HG03108 (cell line): ENCODE measurements around the gene OVCA2.

ENCODE experiments used
- ATAC-seq: cut with Tn5 transposase; IDR thresholded peaks from one replicate; pipeline ENCODE4 v1.9.1; 2021; ENCODE audit warnings: moderate library complexity; ENCODE audit not compliant: unreplicated experiment

OVCA2 gene

GRCh38 chr17:2051933-2052559 lies 10.2 kb downstream of the OVCA2 start:
- no peak for ATAC-seq

GRCh38 chr17:2053380-2054261 lies 11.8 kb downstream of the OVCA2 start:
- ATAC-seq, result no peak

- no peak for ATAC-seq
Observed at GRCh38 chr17:2054262-2054511, 12.4 kb downstream of the OVCA2 start.

- ATAC-seq, result peak; percentile 34
Observed at GRCh38 chr17:2054512-2055291, 12.9 kb downstream of the OVCA2 start, which contains the start of gene HIC1. Gene HIC1 (plus strand): TSS chr17:2055103. CDS start chr17:2056691, 1,588 bp downstream.

- ATAC-seq, result no peak
Observed at GRCh38 chr17:2055292-2056205, 13.7 kb downstream of the OVCA2 start.

GRCh38 chr17:2056206-2057174 lies 14.7 kb downstream of the OVCA2 start:
- ATAC-seq, result no peak

GRCh38 chr17:2057175-2057759 lies 15.4 kb downstream of the OVCA2 start:
- ATAC-seq, result no peak

DNA sequence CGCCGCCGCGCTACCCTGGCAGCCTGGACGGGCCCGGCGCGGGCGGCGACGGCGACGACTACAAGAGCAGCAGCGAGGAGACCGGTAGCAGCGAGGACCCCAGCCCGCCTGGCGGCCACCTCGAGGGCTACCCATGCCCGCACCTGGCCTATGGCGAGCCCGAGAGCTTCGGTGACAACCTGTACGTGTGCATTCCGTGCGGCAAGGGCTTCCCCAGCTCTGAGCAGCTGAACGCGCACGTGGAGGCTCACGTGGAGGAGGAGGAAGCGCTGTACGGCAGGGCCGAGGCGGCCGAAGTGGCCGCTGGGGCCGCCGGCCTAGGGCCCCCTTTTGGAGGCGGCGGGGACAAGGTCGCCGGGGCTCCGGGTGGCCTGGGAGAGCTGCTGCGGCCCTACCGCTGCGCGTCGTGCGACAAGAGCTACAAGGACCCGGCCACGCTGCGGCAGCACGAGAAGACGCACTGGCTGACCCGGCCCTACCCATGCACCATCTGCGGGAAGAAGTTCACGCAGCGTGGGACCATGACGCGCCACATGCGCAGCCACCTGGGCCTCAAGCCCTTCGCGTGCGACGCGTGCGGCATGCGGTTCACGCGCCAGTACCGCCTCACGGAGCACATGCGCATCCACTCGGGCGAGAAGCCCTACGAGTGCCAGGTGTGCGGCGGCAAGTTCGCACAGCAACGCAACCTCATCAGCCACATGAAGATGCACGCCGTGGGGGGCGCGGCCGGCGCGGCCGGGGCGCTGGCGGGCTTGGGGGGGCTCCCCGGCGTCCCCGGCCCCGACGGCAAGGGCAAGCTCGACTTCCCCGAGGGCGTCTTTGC lies 16.2 kb downstream of the OVCA2 start:
- ATAC-seq, result no peak

DNA sequence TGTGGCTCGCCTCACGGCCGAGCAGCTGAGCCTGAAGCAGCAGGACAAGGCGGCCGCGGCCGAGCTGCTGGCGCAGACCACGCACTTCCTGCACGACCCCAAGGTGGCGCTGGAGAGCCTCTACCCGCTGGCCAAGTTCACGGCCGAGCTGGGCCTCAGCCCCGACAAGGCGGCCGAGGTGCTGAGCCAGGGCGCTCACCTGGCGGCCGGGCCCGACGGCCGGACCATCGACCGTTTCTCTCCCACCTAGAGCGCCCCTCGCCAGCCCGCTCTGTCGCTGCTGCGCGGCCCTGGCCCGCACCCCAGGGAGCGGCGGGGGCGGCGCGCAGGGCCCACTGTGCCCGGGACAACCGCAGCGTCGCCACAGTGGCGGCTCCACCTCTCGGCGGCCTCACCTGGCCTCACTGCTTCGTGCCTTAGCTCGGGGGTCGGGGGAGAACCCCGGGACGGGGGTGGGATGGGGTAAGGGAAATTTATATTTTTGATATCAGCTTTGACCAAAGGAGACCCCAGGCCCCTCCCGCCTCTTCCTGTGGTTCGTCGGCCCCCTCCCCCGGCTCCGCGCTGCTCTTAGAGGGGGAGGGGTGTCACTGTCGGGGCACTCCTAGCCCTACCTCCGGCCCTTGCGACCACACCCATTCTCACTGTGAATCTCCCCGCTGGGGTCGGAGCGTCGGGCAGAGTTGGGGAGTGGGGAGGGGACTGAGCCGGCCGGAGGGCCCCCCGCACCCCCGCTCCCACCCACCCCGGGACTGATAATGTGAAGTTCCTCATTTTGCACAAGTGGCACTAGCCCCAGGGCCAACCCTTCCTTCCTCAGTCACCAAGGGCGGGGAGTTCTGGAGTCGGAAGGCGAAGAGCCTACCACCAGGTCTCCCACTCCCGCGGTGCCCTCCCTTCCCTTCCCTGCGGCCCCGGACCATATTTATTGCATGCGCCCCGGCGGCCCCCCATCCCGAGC lies 17.0 kb downstream of the OVCA2 start:
- ATAC-seq, result no peak

- ATAC-seq, result no peak
Observed at GRCh38 chr17:2059547-2060384, 17.9 kb downstream of the OVCA2 start.

- no peak for ATAC-seq
Observed at GRCh38 chr17:2060385-2060658, 18.5 kb downstream of the OVCA2 start.

DNA sequence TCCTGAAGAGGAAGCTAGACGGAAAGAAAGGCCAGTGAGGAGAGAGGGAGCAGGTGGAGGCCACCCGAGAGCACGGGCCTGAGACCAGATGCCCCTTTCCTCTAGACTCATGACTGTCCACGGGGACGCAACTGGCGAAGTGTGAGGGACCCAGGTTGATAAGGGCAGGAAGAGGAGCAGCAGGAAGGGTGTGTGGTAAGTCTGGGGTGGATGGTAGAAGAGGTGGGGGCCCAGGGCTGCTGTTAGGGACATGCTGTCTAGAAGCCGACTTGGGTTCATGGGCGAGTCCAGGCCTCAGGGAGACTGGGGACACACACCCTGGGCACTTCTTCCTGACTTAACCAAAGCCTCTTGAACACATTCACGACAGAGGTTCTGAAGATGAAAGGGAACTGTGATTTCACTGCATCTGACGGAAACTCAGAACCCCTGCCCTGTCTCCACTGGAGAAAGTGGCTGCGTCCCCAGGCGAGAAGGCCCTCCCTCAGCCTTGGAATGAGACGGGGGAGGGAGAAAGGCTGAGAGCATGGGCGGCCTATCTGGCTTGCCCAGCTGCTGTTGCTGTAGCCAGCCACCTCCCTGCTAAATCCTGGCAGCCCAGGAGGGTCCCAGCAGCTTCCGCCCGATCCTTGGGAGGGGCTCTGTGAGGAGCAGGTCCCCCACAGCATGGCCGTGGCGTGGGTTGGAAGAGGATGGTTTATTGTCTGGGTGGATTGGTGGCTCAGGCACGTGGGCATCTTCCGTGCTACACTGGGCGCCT lies 19.0 kb downstream of the OVCA2 start:
- ATAC-seq, result no peak

DNA sequence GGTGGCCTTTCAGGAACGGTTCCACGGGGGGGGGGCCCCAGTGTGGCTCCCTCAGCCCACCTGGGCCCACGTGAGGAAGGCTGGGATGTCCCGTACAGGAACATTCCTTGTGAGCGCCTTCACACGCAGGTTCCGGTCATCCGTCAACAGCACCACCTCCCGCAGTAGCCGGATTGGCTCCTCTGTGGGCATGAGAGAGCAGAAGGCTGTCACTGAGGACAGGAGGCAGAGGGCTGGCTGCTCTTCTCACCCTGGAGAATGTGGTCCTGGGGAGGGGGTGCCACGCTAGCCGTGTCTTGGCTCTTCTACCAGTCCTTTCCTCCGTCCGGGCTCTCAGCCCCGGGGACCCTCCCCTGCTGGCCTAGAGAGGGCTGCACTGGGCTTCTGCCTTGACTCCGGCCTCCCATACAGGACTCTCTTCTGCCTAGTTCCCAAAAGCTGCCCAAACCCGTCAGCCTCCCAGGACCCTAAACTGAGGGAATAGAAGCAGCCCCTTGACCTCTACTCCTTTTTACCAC lies 19.7 kb downstream of the OVCA2 start:
- ATAC-seq, result no peak

GRCh38 chr17:2062571-2063183 lies 20.9 kb downstream of the OVCA2 start:
- no peak for ATAC-seq
